H1 (cell line): Measurements from ENCODE around the gene CIZ1. TPM values are rescaled to one million over a fixed set of nuclear protein-coding genes. Genes with fewer than 3 reads are reported as not detected.

Experiments
- CTCF ChIA-PET: fragments of 300-600 bp; sonication (Branson Sonifier 250); formaldehyde crosslinking; loops from one replicate; lab custom pipeline; 2021; ENCODE audit not compliant: partially characterized antibody; lab: Charles Lee
- POLR2A ChIA-PET: fragments of 300-600 bp; sonication (Branson Sonifier 250); formaldehyde crosslinking; loops from one replicate; lab custom pipeline; 2021; ENCODE audit warnings: inconsistent platforms; ENCODE audit not compliant: partially characterized antibody; lab: Charles Lee
- DNase-seq, 2 experiments: peaks; one replicate each; pipeline versions ENCODE4 v3.0.0 to v3.0.0-alpha.2; 2010 to 2022; ENCODE audit warnings: low spot score in 2 of 2, low read depth in 1 of 2, mixed read lengths in 1 of 2
- FAIRE-seq: peaks from 2 replicates; lab custom pipeline; 2011; peaks lifted over from hg19 to GRCh38; lab: Jason Lieb, UNC
- H2AFZ ChIP-seq: 2 replicates; pipeline ENCODE4 v1.8.1; 2012; ENCODE audit warnings: low read length, inconsistent platforms
- H2AK5ac ChIP-seq: 2 replicates; pipeline ENCODE4 v1.6.1; 2013; ENCODE audit warnings: low read depth, low read length
- H2BK120ac ChIP-seq: replicated peaks from 2 replicates; pipeline ENCODE3; 2013; ENCODE audit warnings: low read depth, low read length, inconsistent platforms
- H2BK12ac ChIP-seq: 2 replicates; pipeline ENCODE4 v1.6.1; 2013; ENCODE audit warnings: low read depth, low read length
- H2BK15ac ChIP-seq: 2 replicates; pipeline ENCODE4 v1.6.1; 2013; ENCODE audit warnings: low read length
- H2BK20ac ChIP-seq: 2 replicates; pipeline ENCODE4 v1.6.1; 2013; ENCODE audit warnings: low read length
- H2BK5ac ChIP-seq: 2 replicates; pipeline ENCODE4 v1.6.1; 2013; ENCODE audit warnings: low read depth, low read length
- H3K14ac ChIP-seq: 2 replicates; pipeline ENCODE4 v1.6.1; 2013; ENCODE audit warnings: inconsistent platforms; ENCODE audit not compliant: insufficient read length
- H3K18ac ChIP-seq: 2 replicates; pipeline ENCODE4 v1.6.1; 2013; ENCODE audit warnings: low read length; ENCODE audit errors: extremely low read depth
- H3K23ac ChIP-seq: 2 replicates; pipeline ENCODE4 v1.6.1; 2013; ENCODE audit warnings: inconsistent platforms; ENCODE audit not compliant: insufficient read length
- H3K23me2 ChIP-seq: 2 replicates; pipeline ENCODE4 v1.6.1; 2013; ENCODE audit warnings: low read depth, low read length
- H3K27ac ChIP-seq: 2 replicates; pipeline ENCODE4 v1.6.1; 2011; ENCODE audit warnings: low read depth, low read length, inconsistent platforms
- H3K27me3 ChIP-seq, 4 experiments: replicated peaks in 1 of 4; 1 replicate in 1 of 4; 2 replicates in 3 of 4; pipeline versions ENCODE4 v1.6.1 to v1.8.1; 2011 to 2013; ENCODE audit warnings: low read length in 3 of 4, mild to moderate bottlenecking in 3 of 4, inconsistent platforms in 2 of 4, mixed read lengths in 2 of 4, moderate library complexity in 1 of 4; ENCODE audit not compliant: control insufficient read depth in 3 of 4, insufficient read depth in 3 of 4; ENCODE audit errors: extremely low read depth in 1 of 4
- H3K36me3 ChIP-seq, 4 experiments: 2 replicates each; pipeline versions ENCODE4 v1.6.1 to v1.8.1; 2011 to 2013; ENCODE audit warnings: mild to moderate bottlenecking in 4 of 4, low read length in 3 of 4, moderate library complexity in 2 of 4, control low read depth in 1 of 4, inconsistent platforms in 1 of 4; ENCODE audit not compliant: insufficient read depth in 4 of 4, control insufficient read depth in 2 of 4
- H3K4ac ChIP-seq: replicated peaks from 2 replicates; pipeline ENCODE3; 2013; ENCODE audit warnings: low read length, low read depth, mixed read lengths, inconsistent platforms; ENCODE audit not compliant: insufficient read length
- H3K4me1 ChIP-seq, 4 experiments: replicated peaks in 1 of 4; 1 replicate in 1 of 4; 2 replicates in 3 of 4; pipeline versions ENCODE4 v1.6.1 to v1.8.1; 2011 to 2013; ENCODE audit warnings: low read length in 3 of 4, inconsistent platforms in 2 of 4, mixed read lengths in 1 of 4; ENCODE audit not compliant: insufficient read depth in 4 of 4, control insufficient read depth in 3 of 4
- H3K4me2 ChIP-seq, 2 experiments: 2 replicates each; pipeline versions ENCODE4 v1.6.1 to v1.8.1; 2011 to 2013; ENCODE audit warnings: low read depth in 2 of 2, low read length in 2 of 2, control low read depth in 1 of 2, inconsistent platforms in 1 of 2, mild to moderate bottlenecking in 1 of 2; ENCODE audit not compliant: insufficient read depth in 1 of 2
- H3K4me3 ChIP-seq, 4 experiments: fragments of 200-600, 300-600 bp in 1 of 4; sonication (generic), shearing (Covaris generic), sonication (Bioruptor Twin) in 1 of 4; 2 replicates each; pipeline versions ENCODE4 v1.5.1 to v1.8.1; 2011 to 2016; ENCODE audit warnings: low read length in 4 of 4, low read depth in 3 of 4, control low read depth in 2 of 4, inconsistent platforms in 2 of 4, mild to moderate bottlenecking in 2 of 4, mixed read lengths in 1 of 4, moderate library complexity in 1 of 4; ENCODE audit not compliant: insufficient read depth in 2 of 4; ENCODE audit errors: extremely low read depth in 1 of 4
- H3K56ac ChIP-seq: replicated peaks from 2 replicates; pipeline ENCODE3; 2013; ENCODE audit warnings: low read depth, mild to moderate bottlenecking, mixed read lengths, low read length, inconsistent platforms; ENCODE audit not compliant: insufficient read length
- H3K79me1 ChIP-seq: 2 replicates; pipeline ENCODE4 v1.6.1; 2013; ENCODE audit warnings: low read depth, low read length, control low read depth
- H3K79me2 ChIP-seq, 2 experiments: 2 replicates each; pipeline versions ENCODE4 v1.6.1 to v1.8.1; 2012 to 2013; ENCODE audit warnings: low read length in 2 of 2, mild to moderate bottlenecking in 2 of 2, inconsistent platforms in 1 of 2; ENCODE audit not compliant: insufficient read depth in 2 of 2, control insufficient read depth in 1 of 2
- H3K9ac ChIP-seq, 4 experiments: replicated peaks in 1 of 4; 1 replicate in 1 of 4; 2 replicates in 3 of 4; pipeline versions ENCODE4 v1.6.1 to v1.8.1; 2011 to 2013; ENCODE audit warnings: low read depth in 3 of 4, low read length in 3 of 4, control low read depth in 2 of 4, mild to moderate bottlenecking in 2 of 4, moderate library complexity in 2 of 4, inconsistent platforms in 1 of 4; ENCODE audit errors: extremely low read depth in 1 of 4
- H3K9me3 ChIP-seq, 2 experiments: 2 replicates each; pipeline versions ENCODE4 v1.6.1 to v1.8.1; 2012 to 2013; ENCODE audit warnings: mild to moderate bottlenecking in 2 of 2, moderate library complexity in 2 of 2, control low read depth in 1 of 2, inconsistent platforms in 1 of 2, low read depth in 1 of 2, low read length in 1 of 2, mixed read lengths in 1 of 2; ENCODE audit not compliant: insufficient read depth in 2 of 2
- H4K20me1 ChIP-seq, 2 experiments: replicated peaks in 1 of 2; 2 replicates each; pipeline versions ENCODE3 to v1.8.1; 2011 to 2013; ENCODE audit warnings: inconsistent platforms in 2 of 2, low read length in 2 of 2, mild to moderate bottlenecking in 1 of 2; ENCODE audit not compliant: insufficient read depth in 2 of 2, control insufficient read depth in 1 of 2
- H4K5ac ChIP-seq: 2 replicates; pipeline ENCODE4 v1.6.1; 2013; ENCODE audit warnings: low read length, low read depth, mixed read lengths, inconsistent platforms; ENCODE audit not compliant: insufficient read length
- H4K8ac ChIP-seq: 2 replicates; pipeline ENCODE4 v1.8.0; 2013; ENCODE audit warnings: mild to moderate bottlenecking, moderate library complexity, low read length, inconsistent platforms; ENCODE audit not compliant: insufficient read depth; ENCODE audit errors: extremely low read depth
- H4K91ac ChIP-seq: replicated peaks from 2 replicates; pipeline ENCODE3; 2013; ENCODE audit warnings: low read length, mixed read lengths, inconsistent platforms; ENCODE audit not compliant: insufficient read length
- ATF2 ChIP-seq: IDR thresholded peaks from 2 replicates; pipeline ENCODE4 v1.6.1; 2012; ENCODE audit warnings: low read length, inconsistent platforms
- CBX8 ChIP-seq: fragments of 300-800, 300-1000 bp; sonication (generic); IDR thresholded peaks from 2 replicates; pipeline ENCODE4 v1.7.1; 2016; ENCODE audit warnings: low read depth, low read length, borderline replicate concordance
- CREB1 ChIP-seq: IDR thresholded peaks from 2 replicates; pipeline ENCODE4 v1.6.1; 2012; ENCODE audit warnings: inconsistent platforms
- CTBP2 ChIP-seq: IDR thresholded peaks from 2 replicates; pipeline ENCODE4 v1.7.0; 2011; ENCODE audit warnings: borderline replicate concordance, mild to moderate bottlenecking, moderate library complexity, mixed read lengths, low read length; ENCODE audit not compliant: insufficient read depth, insufficient read length
- CTCF ChIP-seq, 3 experiments: IDR thresholded peaks; 1 replicate in 2 of 3; 2 replicates in 1 of 3; pipeline versions ENCODE4 v1.5.1 to v1.6.1; 2011; ENCODE audit warnings: low read length in 3 of 3, mild to moderate bottlenecking in 3 of 3, inconsistent platforms in 2 of 3, low read depth in 1 of 3, moderate library complexity in 1 of 3; ENCODE audit not compliant: insufficient read depth in 1 of 3; ENCODE audit errors: control extremely low read depth in 1 of 3
- EP300 ChIP-seq, 2 experiments: IDR thresholded peaks; 1 replicate in 1 of 2; 2 replicates in 1 of 2; pipeline ENCODE4 v1.6.1; 2011 to 2012; ENCODE audit warnings: low read depth in 2 of 2, low read length in 2 of 2, mild to moderate bottlenecking in 2 of 2, borderline replicate concordance in 1 of 2, inconsistent platforms in 1 of 2, moderate library complexity in 1 of 2
- JUN ChIP-seq: IDR thresholded peaks from 2 replicates; pipeline ENCODE4 v1.6.1; 2011; ENCODE audit warnings: low read depth, mild to moderate bottlenecking, improper control_type of control experiment, low read length
- KDM5A ChIP-seq: fragments of 200-600 bp; IDR thresholded peaks from 2 replicates; pipeline ENCODE4 v1.7.1; 2012; ENCODE audit warnings: mild to moderate bottlenecking, low read length, inconsistent platforms, mixed read lengths
- WGBS, 2 experiments: shearing (Covaris generic) in 1 of 2; methylation state at CpG; one replicate each; pipeline versions ENCODE4 v1.1.6 to v1.1.7; 2013 to 2015; ENCODE audit warnings: low lambda C conversion rate in 2 of 2, mixed read lengths in 2 of 2, inconsistent platforms in 1 of 2, low coverage in 1 of 2, missing lambda C conversion rate in 1 of 2; ENCODE audit not compliant: insufficient replicate concordance in 2 of 2, insufficient coverage in 1 of 2, insufficient read length in 1 of 2; ENCODE audit errors: extremely low coverage in 1 of 2, missing lambda C conversion rate in 1 of 2; 5-methylcytosine and 5-hydroxymethylcytosine counted together
- polyA plus RNA-seq, 7 experiments: library from polyadenylated mRNA; depleted of rRNA in 3 of 7; stranded (reverse) in 5 of 7; unstranded in 2 of 7; fragments of >200 nt in 5 of 7; fragments of 200-250 nt in 2 of 7; gene quantifications; 1 replicate in 5 of 7; 2 replicates in 1 of 7; 4 replicates in 1 of 7; pipeline versions ENCODE4 v1.2.1 to v1.2.3, GENCODE V29; 2011 to 2013; ENCODE audit warnings: missing spikeins in 2 of 7, mixed read lengths in 2 of 7
- total RNA-seq: library from RNA; stranded (reverse); fragmentation: NEBNext Ultra II Directional; extraction: Animal tissue kit (Norgen Biotek cat#: 25700); gene quantifications from 2 replicates; pipeline ENCODE4 v1.2.1, GENCODE V29; 2021

CIZ1 gene
- total and polyA plus RNA-seq, 2 of the 8 experiments (the other 6 are each of a cell fraction or from before 2014, with no cell fraction given) = 66.0 to 107 TPM

- Histone ChIP-seq H4K20me1 (peaks cover 0 to 6% of the 10 kb centered on the region in 2 experiments), H4K5ac (no peak overlapping the region), H3K23ac (no peak overlapping the region), H3K79me2 (no peaks in the 10 kb centered on the region), H3K36me3 (peaks cover 2 to 20% (median 7%) of the 10 kb centered on the region in 4 experiments; a peak in 5 of 8 replicates), H2BK20ac (no peak overlapping the region), H2BK15ac (no peak overlapping the region), H4K91ac (no peak overlapping the region), H2AFZ (no peak overlapping the region), H4K8ac (no peak overlapping the region), H3K27me3 (no peaks in the 10 kb centered on the region), H3K18ac (no peak overlapping the region), H3K4me2 (no peak overlapping the region), H3K56ac (no peak overlapping the region), H3K79me1 (no peaks in the 10 kb centered on the region; the same call in 1 of the 2 replicates), H2BK12ac (no peak overlapping the region), H3K27ac (no peak overlapping the region), H3K4ac (no peak overlapping the region), H3K4me3 (no peak overlapping the region), H3K23me2 (peaks cover 10% of the 10 kb centered on the region; the same call in 1 of the 2 replicates), H2AK5ac (no peak overlapping the region), H3K4me1 (peaks cover 0 to 8% (median 4%) of the 10 kb centered on the region in 4 experiments; a peak in 4 of 7 replicates), H2BK120ac (no peak overlapping the region), H2BK5ac (no peak overlapping the region), H3K9ac (no peak overlapping the region), H3K9me3 (no peaks in the 10 kb centered on the region), H3K14ac (no peak overlapping the region)
- WGBS, 2 experiments = 91% methylated on average over 2 of the region's 2 CpGs; no CpG with 5 or more reads in 1 of the 2 experiments
- ChIA-PET CTCF (interaction anchor here (0.6 to 1.7 kb wide), 7 partner anchors 8 to 644 kb away, joined by 3 to 7 read pairs (median 3); partner anchors contain the start of genes DNM1 and LCN2), POLR2A (interaction anchor here (1.3 to 2.1 kb wide), 2 partner anchors 8 to 16 kb away, joined by 3 to 6 read pairs; partner anchors contain the start of gene DNM1)
- FAIRE-seq = no peak
- no peak for DNase-seq
- TF ChIP-seq CTCF (IDR thresholded peaks at IDR 0.05; ENCODE audit: control extremely low read depth in 1 of 3, insufficient read depth in 1 of 3, low read depth in 1 of 3, low read length in 3 of 3) = no peak
- no peak for TF ChIP-seq ATF2
- no peak for TF ChIP-seq KDM5A
- TF ChIP-seq CREB1 = no peak
- TF ChIP-seq JUN = no peak
- TF ChIP-seq CTBP2 = no peak
- TF ChIP-seq CBX8 = no peak
- no peak for TF ChIP-seq EP300 (IDR thresholded peaks at IDR 0.05; ENCODE audit: borderline replicate concordance in 1 of 2, low read depth in 2 of 2, low read length in 2 of 2)
These were observed 4.0 kb downstream of the CIZ1 start for GRCh38 chr9:128187361-128187760.
